GM23248 (cell line): ENCODE data around the gene PNMA1.

ENCODE experiments used
- EZH2 ChIP-seq: fragments of 200-600 bp; sonication (generic); IDR thresholded peaks from 2 replicates; pipeline ENCODE4 v1.6.1; 2018; ENCODE audit warnings: antibody characterized with exemption, mild to moderate bottlenecking; ENCODE audit not compliant: insufficient read depth, poor library complexity, severe bottlenecking
- EZH2phosphoT487 ChIP-seq: fragments of 200-600 bp; sonication (generic); IDR thresholded peaks from 2 replicates; pipeline ENCODE4 v1.6.1; 2018; ENCODE audit warnings: antibody characterized with exemption, moderate library complexity, mild to moderate bottlenecking, low read depth; ENCODE audit not compliant: insufficient read depth

DNA sequence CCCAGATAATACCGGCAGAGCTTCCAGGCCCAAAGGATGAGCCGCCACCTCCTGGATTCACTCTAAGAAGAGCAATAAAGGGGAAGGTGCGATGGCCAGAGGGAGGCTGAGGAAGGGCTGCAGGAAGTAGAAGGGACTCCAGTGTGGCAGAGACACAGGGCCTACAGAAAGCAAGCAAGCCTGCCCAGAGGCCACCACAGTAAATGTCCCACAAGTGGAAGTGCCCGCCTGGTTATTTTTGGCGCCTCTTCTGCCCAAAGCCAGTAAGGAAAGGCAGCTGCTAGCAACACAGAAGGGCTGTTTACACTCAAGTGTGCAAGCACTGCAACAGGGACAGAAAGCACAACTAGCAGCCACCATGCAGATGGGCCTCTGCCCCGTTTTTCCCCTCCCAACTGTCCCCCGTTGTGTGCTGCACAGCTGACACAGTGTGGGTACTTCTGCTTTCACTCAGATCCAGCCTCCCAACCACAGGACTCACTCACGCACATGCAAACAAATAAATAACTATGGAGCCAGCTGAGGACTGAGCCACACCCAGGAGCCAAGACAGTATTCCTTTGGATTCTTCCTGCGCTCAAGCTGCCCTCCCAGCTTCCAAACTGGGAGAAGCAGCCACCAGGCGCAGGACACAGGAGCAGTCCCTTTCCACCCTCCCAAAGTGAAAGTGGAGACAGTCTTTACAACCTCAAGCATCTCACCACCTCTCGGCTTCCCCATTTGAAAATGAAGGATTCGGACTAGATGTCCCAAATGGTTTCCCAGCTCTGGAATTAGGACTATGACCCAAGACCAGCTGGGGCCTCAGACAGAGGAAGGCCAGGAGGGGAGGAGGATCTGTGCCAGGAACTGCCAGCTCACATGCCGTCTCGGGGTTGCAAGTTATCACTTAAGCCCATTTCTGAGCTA is 40.0 kb upstream of the PNMA1 start:
- TF ChIP-seq EZH2 (no peak), EZH2phosphoT487 (no peak)
